Sigmoid colon (tissue), 7 donors: ENCODE results near the gene GLOD5. TPM values are rescaled to one million over a fixed set of nuclear protein-coding genes. Genes with fewer than 3 reads are reported as not detected.
"Not testable (repeated sequence)": the region's sequence is repeated elsewhere in the genome, so short reads cannot be mapped to it uniquely, and the experiment has no call there.

Experiments
- DNase-seq: peaks from one replicate; pipeline ENCODE4 v3.0.0-alpha.2; 2019
- H3K27ac ChIP-seq, 4 donors: fragments of 200-600 bp; sonication (generic); one replicate each; pipeline ENCODE4 v1.5.1; 2016 to 2019; ENCODE audit warnings: mild to moderate bottlenecking in 1 of 4
- H3K27me3 ChIP-seq, 3 donors: fragments of 200-600 bp; sonication (generic); one replicate each; pipeline ENCODE4 v1.5.1; 2019; ENCODE audit warnings: mild to moderate bottlenecking in 1 of 3
- H3K36me3 ChIP-seq, 4 donors: fragments of 200-600 bp; sonication (generic); one replicate each; pipeline ENCODE4 v1.5.1; 2016 to 2019
- H3K4me1 ChIP-seq, 4 donors: fragments of 200-600 bp; sonication (generic); one replicate each; pipeline ENCODE4 v1.5.1; 2017 to 2019
- H3K4me3 ChIP-seq, 4 donors: fragments of 200-600 bp; sonication (generic); one replicate each; pipeline ENCODE4 v1.5.1; 2017 to 2019; ENCODE audit warnings: mild to moderate bottlenecking in 2 of 4, moderate library complexity in 1 of 4
- H3K9me3 ChIP-seq, 4 donors: fragments of 200-600 bp in 3 of 4; sonication (generic) in 3 of 4; one replicate each; pipeline versions ENCODE4 v1.5.1 to v1.6.1; 2013 to 2019
- EP300 ChIP-seq, 4 donors: sonication (generic); formaldehyde crosslinking; IDR thresholded peaks; one replicate each; pipeline ENCODE4 v1.6.1; 2017; ENCODE audit warnings: antibody characterized with exemption in 4 of 4
- POLR2A ChIP-seq, 2 donors: fragments of 450-650 bp; IDR thresholded peaks; one replicate each; pipeline ENCODE4 v1.6.1; 2016; ENCODE audit warnings: antibody characterized with exemption in 2 of 2, mild to moderate bottlenecking in 2 of 2, moderate library complexity in 2 of 2
- POLR2AphosphoS5 ChIP-seq, 4 donors: sonication (generic); formaldehyde crosslinking; IDR thresholded peaks; one replicate each; pipeline ENCODE4 v1.6.1; 2017; ENCODE audit warnings: antibody characterized with exemption in 4 of 4
- WGBS, 2 donors: extraction: QIAGEN DNeasy Blood & Tissue Kit; methylation state at CpG; one replicate each; pipeline ENCODE4 v1.1.7; 2013; 5-methylcytosine and 5-hydroxymethylcytosine counted together
- intact Hi-C: fragments of 100-400 bp; cut with DNase I; formaldehyde crosslinking; loops from one replicate; pipeline ENCODE4 v1.15.1; 2023
- polyA plus RNA-seq, 3 donors: library from polyadenylated mRNA; stranded (reverse); fragments of 200-250 nt; gene quantifications; one replicate each; pipeline ENCODE4 v1.2.3, GENCODE V29; 2013
- small RNA-seq, 3 donors: library from RNA; depleted of rRNA; stranded (forward); fragments of <200 nt; gene quantifications; one replicate each; pipeline ENCODE3, GENCODE V24; 2016
- total RNA-seq, 4 donors: library from RNA; depleted of rRNA; stranded (reverse); fragments of >200 nt; gene quantifications; one replicate each; pipeline ENCODE4 v1.1.0, GENCODE V29; 2016
- TF ChIP-seq, protein P1 (sequence below), 4 experiments: fragments of 450-650 bp in 3 of 4; fragments of 200-600 bp in 1 of 4; IDR thresholded peaks; one replicate each; pipeline ENCODE4 v1.5.1; 2016 to 2019; ENCODE audit warnings: antibody characterized with exemption in 4 of 4, mild to moderate bottlenecking in 3 of 4, moderate library complexity in 2 of 4
- donor health status: healthy with polysubstance abuse.
- donor health status: Bipolar disorder and iron deficiency.
- donor health status: healthy.

GLOD5 gene
- total and polyA plus RNA-seq, 7 donors = 7.5 to 22.7 (median 10.8) TPM; not detected in 4

DNA sequence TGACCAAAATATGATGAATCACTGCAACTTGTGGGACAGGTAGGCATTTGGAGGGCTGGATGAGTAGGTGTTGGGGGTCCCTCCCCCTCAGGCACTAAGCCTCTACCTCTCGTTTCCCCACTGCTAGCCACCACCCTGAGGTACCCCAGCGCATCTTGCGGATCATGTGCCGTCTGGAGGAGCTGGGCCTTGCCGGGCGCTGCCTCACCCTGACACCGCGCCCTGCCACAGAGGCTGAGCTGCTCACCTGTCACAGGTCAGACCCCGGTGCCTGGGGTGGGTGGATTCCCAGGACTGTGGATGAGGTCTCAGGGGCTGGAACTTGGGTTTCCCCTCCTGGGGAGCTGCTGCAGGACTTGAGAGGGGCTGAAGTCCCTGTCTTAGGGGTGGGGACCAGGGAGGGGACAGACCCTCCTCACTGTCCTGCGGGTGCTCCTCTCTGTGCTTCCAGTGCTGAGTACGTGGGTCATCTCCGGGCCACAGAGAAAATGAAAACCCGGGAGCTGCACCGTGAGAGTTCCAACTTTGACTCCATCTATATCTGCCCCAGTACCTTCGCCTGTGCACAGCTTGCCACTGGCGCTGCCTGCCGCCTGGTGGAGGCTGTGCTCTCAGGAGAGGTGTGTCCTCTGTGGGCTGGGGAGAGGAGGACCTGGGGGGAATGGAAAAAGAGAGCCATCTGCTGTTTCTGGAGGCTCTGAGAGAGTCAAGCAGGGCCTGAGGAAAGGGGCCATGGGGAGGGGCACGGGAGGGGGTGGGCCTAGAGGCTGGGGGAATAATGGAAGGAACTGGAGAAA lies 54.7 kb downstream of the GLOD5 start:
- H3K9me3 ChIP-seq = no peaks in the 10 kb centered on the region
- H3K4me3 ChIP-seq = no peak overlapping the region
- WGBS, 2 donors = 95 to 96% methylated on average over 18 of the region's 18 CpGs
- H3K27me3 ChIP-seq = no peaks in the 10 kb centered on the region
- TF ChIP-seq POLR2AphosphoS5 (IDR thresholded peaks at IDR 0.05) (no peak), POLR2A (IDR thresholded peaks at IDR 0.05) (no peak), EP300 (IDR thresholded peaks at IDR 0.05) (no peak)
- TF ChIP-seq, protein P1, sequence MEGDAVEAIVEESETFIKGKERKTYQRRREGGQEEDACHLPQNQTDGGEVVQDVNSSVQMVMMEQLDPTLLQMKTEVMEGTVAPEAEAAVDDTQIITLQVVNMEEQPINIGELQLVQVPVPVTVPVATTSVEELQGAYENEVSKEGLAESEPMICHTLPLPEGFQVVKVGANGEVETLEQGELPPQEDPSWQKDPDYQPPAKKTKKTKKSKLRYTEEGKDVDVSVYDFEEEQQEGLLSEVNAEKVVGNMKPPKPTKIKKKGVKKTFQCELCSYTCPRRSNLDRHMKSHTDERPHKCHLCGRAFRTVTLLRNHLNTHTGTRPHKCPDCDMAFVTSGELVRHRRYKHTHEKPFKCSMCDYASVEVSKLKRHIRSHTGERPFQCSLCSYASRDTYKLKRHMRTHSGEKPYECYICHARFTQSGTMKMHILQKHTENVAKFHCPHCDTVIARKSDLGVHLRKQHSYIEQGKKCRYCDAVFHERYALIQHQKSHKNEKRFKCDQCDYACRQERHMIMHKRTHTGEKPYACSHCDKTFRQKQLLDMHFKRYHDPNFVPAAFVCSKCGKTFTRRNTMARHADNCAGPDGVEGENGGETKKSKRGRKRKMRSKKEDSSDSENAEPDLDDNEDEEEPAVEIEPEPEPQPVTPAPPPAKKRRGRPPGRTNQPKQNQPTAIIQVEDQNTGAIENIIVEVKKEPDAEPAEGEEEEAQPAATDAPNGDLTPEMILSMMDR (IDR thresholded peaks at IDR 0.05) = no peak
- no peak overlapping the region for H3K27ac ChIP-seq
- no peak for DNase-seq
- no peaks in the 10 kb centered on the region for H3K4me1 ChIP-seq
- peaks cover 0 to 50% (median 6%) of the 10 kb centered on the region in 4 donors for H3K36me3 ChIP-seq
- intact Hi-C loops = no loop called here

DNA sequence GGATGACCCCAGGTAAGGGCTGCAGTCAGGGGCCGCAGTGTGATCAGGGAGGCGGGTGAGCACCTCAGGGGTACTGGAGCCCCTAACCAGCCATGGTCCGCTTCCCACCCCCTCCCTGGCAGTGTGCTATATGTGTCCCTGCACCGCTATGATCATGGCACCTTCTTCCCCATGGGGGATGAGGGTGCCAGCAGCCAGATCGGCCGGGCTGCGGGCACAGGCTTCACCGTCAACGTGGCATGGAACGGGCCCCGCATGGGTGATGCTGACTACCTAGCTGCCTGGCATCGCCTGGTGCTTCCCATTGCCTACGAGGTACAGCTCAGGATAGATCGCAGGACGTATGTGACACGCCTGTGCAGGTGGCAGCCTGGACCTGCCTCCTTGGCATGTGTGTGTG lies 56.6 kb downstream of the GLOD5 start:
- peaks cover 0 to 62% (median 9%) of the 10 kb centered on the region in 4 donors for H3K36me3 ChIP-seq
- intact Hi-C loops = no loop called here
- WGBS, 2 donors = 96% methylated on average over 16 of the region's 16 CpGs

DNA sequence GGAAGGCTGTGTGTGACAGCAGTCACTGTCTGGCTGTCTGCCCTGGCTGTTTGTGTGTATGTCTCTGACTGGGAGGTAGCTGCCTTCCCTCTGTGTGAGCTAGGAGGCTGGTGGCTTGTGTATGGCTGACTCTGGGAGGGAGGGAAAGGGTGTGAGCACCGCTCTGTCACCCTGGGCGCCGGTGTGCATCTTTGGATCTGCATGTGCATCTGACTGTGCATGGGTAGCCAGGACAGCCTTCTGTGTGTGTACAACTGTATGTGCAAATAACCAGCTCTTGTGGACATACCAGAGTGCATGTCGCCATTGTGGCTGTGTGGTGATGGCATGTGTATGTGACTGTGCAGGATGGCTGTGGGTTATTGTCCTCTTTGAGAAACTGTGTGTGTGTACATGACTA lies 57.3 kb downstream of the GLOD5 start:
- intact Hi-C loops = no loop called here
- TF ChIP-seq POLR2AphosphoS5 (IDR thresholded peaks at IDR 0.05) (no peak), EP300 (IDR thresholded peaks at IDR 0.05) (no peak), POLR2A (IDR thresholded peaks at IDR 0.05) (no peak)
- TF ChIP-seq, protein P1 (IDR thresholded peaks at IDR 0.05) = no peak
- no peaks in the 10 kb centered on the region for H3K27me3 ChIP-seq
- no peaks in the 10 kb centered on the region for H3K4me1 ChIP-seq
- peaks cover 0 to 67% (median 10%) of the 10 kb centered on the region in 4 donors for H3K36me3 ChIP-seq
- WGBS, 2 donors = 96 to 98% methylated on average over 4 of the region's 4 CpGs
- H3K4me3 ChIP-seq = no peak overlapping the region
- no peak for DNase-seq
- H3K27ac ChIP-seq = no peak overlapping the region
- H3K9me3 ChIP-seq = no peaks in the 10 kb centered on the region

More for the DNA sequence above, 56.6 kb downstream of the GLOD5 start:
- TF ChIP-seq, protein P1 (IDR thresholded peaks at IDR 0.05) = no peak
- TF ChIP-seq POLR2AphosphoS5 (IDR thresholded peaks at IDR 0.05) (no peak), EP300 (IDR thresholded peaks at IDR 0.05) (no peak), POLR2A (IDR thresholded peaks at IDR 0.05) (no peak)
- Histone ChIP-seq H3K27me3 (no peaks in the 10 kb centered on the region), H3K4me3 (no peak overlapping the region), H3K4me1 (no peaks in the 10 kb centered on the region), H3K27ac (no peak overlapping the region), H3K9me3 (no peaks in the 10 kb centered on the region)
- no peak for DNase-seq

DNA sequence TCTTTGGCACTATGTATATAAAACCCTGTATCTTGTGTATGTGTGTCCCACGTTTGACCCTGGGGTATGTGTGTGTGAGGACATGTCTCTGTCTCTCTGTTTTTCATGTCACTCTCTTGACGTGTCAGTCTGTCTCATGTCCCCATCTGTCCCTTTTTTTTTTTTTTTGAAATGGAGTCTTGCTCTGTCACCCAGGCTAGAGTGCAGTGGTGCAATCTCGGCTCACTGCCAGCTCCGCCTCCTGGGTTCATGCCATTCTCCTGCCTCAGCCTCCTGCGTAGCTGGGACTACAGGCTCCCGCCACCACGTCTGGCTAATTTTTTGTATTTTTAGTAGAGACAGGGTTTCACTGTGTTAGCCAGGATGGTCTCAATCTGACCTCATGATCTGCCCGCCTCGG lies 57.8 kb downstream of the GLOD5 start:
- H3K4me1 ChIP-seq, H3K27ac ChIP-seq, intact Hi-C loops, DNase-seq, H3K9me3 ChIP-seq, H3K27me3 ChIP-seq, H3K4me3 ChIP-seq: not testable (repeated sequence)
- WGBS, 2 donors = 88 to 91% methylated on average over 9 of the region's 9 CpGs
- peaks cover 0 to 71% (median 12%) of the 10 kb centered on the region in 4 donors for H3K36me3 ChIP-seq

DNA sequence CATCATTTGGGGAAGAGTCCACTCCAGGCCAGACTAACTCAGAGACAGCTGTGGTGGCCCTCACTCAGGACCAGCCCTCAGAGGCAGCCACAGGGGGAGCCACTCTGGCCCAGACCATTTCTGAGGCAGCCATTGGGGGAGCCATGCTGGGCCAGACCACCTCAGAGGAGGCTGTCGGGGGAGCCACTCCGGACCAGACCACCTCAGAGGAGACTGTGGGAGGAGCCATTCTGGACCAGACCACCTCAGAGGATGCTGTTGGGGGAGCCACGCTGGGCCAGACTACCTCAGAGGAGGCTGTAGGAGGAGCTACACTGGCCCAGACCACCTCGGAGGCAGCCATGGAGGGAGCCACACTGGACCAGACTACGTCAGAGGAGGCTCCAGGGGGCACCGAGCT lies 61.5 kb downstream of the GLOD5 start:
- DNase-seq = no peak
- no peaks in the 10 kb centered on the region for H3K9me3 ChIP-seq
- peaks cover 0 to 49% (median 9%) of the 10 kb centered on the region in 4 donors for H3K36me3 ChIP-seq
- no peaks in the 10 kb centered on the region for H3K27me3 ChIP-seq
- no peak overlapping the region for H3K27ac ChIP-seq
- TF ChIP-seq POLR2A (IDR thresholded peaks at IDR 0.05) (no peak), POLR2AphosphoS5 (IDR thresholded peaks at IDR 0.05) (no peak)
- TF ChIP-seq, protein P1 (IDR thresholded peaks at IDR 0.05) = no peak
- WGBS, 2 donors = 89 to 90% methylated on average over 6 of the region's 6 CpGs
- H3K4me3 ChIP-seq = no peak overlapping the region
- no peaks in the 10 kb centered on the region for H3K4me1 ChIP-seq
- intact Hi-C loops = no loop called here

Small RNA genes lying within 50 kb of the gene (small RNA-seq; reads per million reads assigned to genes)
- gene RNU6-1056P (0 reads per million in 3 donors), gene RNU6-29P (0 reads per million in 3 donors)

Other genes with a start within 250 kb of the GLOD5 start
- gene EBP, start 239.9 kb upstream of the GLOD5 start, total RNA-seq = 10 to 100 TPM; 14.3 to 25.3 (median 18.6) TPM
- gene EBP, start 239.9 kb upstream of the GLOD5 start, polyA plus RNA-seq = 100 to 1,000 TPM in 1 of 3 donors, 10 to 100 TPM in 2; 47.4 to 310 (median 65.4) TPM
- 10 to 100 TPM; 10.4 to 14.6 (median 11.9) TPM for gene TBC1D25, start 222.0 kb upstream of the GLOD5 start, total RNA-seq
- gene TBC1D25, start 222.0 kb upstream of the GLOD5 start, polyA plus RNA-seq = 1 to 10 TPM; 5.8 to 9.6 (median 7.8) TPM
- gene RBM3, start 187.3 kb upstream of the GLOD5 start, total RNA-seq = 100 to 1,000 TPM in 3 of 4 donors, 10 to 100 TPM in 1; 83.9 to 209 (median 143) TPM
- gene RBM3, start 187.3 kb upstream of the GLOD5 start, polyA plus RNA-seq = 100 to 1,000 TPM; 105 to 217 (median 185) TPM
- gene WDR13, start 164.3 kb upstream of the GLOD5 start, total RNA-seq = 100 to 1,000 TPM in 3 of 4 donors, 10 to 100 TPM in 1; 99.9 to 132 (median 106) TPM
- 100 to 1,000 TPM in 2 of 3 donors, 10 to 100 TPM in 1; 98.1 to 106 (median 103) TPM for gene WDR13, start 164.3 kb upstream of the GLOD5 start, polyA plus RNA-seq
- 1 to 10 TPM; 3.0 to 6.1 (median 4.7) TPM for gene WAS, start 77.9 kb upstream of the GLOD5 start, total RNA-seq
- gene WAS, start 77.9 kb upstream of the GLOD5 start, polyA plus RNA-seq = 10 to 100 TPM in 1 of 3 donors, 1 to 10 TPM in 2; 3.0 to 23.5 (median 3.7) TPM
- 1 to 10 TPM; 3.0 to 4.6 (median 3.7) TPM for gene SUV39H1, start 65.0 kb upstream of the GLOD5 start, total RNA-seq
- 1 to 10 TPM; 1.8 to 8.5 (median 2.8) TPM for gene SUV39H1, start 65.0 kb upstream of the GLOD5 start, polyA plus RNA-seq
- not detected for gene GATA1, start 24.8 kb downstream of the GLOD5 start, total RNA-seq
- not detected for gene GATA1, start 24.8 kb downstream of the GLOD5 start, polyA plus RNA-seq
- gene HDAC6, start 40.3 kb downstream of the GLOD5 start, total RNA-seq = 100 to 1,000 TPM in 2 of 4 donors, 10 to 100 TPM in 2; 39.6 to 110 (median 78.3) TPM
- 10 to 100 TPM; 22.2 to 69.9 (median 25.2) TPM for gene HDAC6, start 40.3 kb downstream of the GLOD5 start, polyA plus RNA-seq
- not detected for gene ERAS, start 64.8 kb downstream of the GLOD5 start, total RNA-seq
- under 1 TPM in 1 of 3 donors, not detected in 2; 0.12 TPM for gene ERAS, start 64.8 kb downstream of the GLOD5 start, polyA plus RNA-seq
- gene PCSK1N, start 73.9 kb downstream of the GLOD5 start, total RNA-seq = 10 to 100 TPM in 3 of 4 donors, 1 to 10 TPM in 1; 4.1 to 25.7 (median 21.4) TPM
- gene PCSK1N, start 73.9 kb downstream of the GLOD5 start, polyA plus RNA-seq = 1 to 10 TPM; 2.3 to 6.9 (median 6.0) TPM
- gene TIMM17B, start 136.0 kb downstream of the GLOD5 start, total RNA-seq = 10 to 100 TPM; 37.7 to 59.6 (median 45.7) TPM
- gene TIMM17B, start 136.0 kb downstream of the GLOD5 start, polyA plus RNA-seq = 10 to 100 TPM; 38.4 to 63.1 (median 53.4) TPM
- gene PQBP1, start 136.2 kb downstream of the GLOD5 start, total RNA-seq = 100 to 1,000 TPM in 2 of 4 donors, 10 to 100 TPM in 2; 83.1 to 103 (median 94.9) TPM
- 10 to 100 TPM; 65.0 to 80.8 (median 77.5) TPM for gene PQBP1, start 136.2 kb downstream of the GLOD5 start, polyA plus RNA-seq
- gene SLC35A2, start 149.9 kb downstream of the GLOD5 start, total RNA-seq = 10 to 100 TPM in 1 of 4 donors, 1 to 10 TPM in 3; 5.6 to 20.2 (median 6.0) TPM
- gene SLC35A2, start 149.9 kb downstream of the GLOD5 start, polyA plus RNA-seq = 10 to 100 TPM in 1 of 3 donors, 1 to 10 TPM in 2; 6.0 to 43.9 (median 9.0) TPM
- gene PIM2, start 157.3 kb downstream of the GLOD5 start, total RNA-seq = 1 to 10 TPM; 2.4 to 6.9 (median 4.4) TPM
- gene PIM2, start 157.3 kb downstream of the GLOD5 start, polyA plus RNA-seq = 10 to 100 TPM in 1 of 3 donors, 1 to 10 TPM in 2; 6.6 to 42.0 (median 6.7) TPM
- gene OTUD5, start 195.9 kb downstream of the GLOD5 start, total RNA-seq = 10 to 100 TPM; 33.6 to 41.4 (median 38.0) TPM
- 10 to 100 TPM; 22.4 to 39.3 (median 24.6) TPM for gene OTUD5, start 195.9 kb downstream of the GLOD5 start, polyA plus RNA-seq
- 1 to 10 TPM in 3 of 4 donors, under 1 TPM in 1; 0.95 to 2.5 (median 1.3) TPM for gene KCND1, start 210.1 kb downstream of the GLOD5 start, total RNA-seq
- gene KCND1, start 210.1 kb downstream of the GLOD5 start, polyA plus RNA-seq = 1 to 10 TPM in 1 of 3 donors, not detected in 2; 1.7 TPM
- 10 to 100 TPM; 19.7 to 63.1 (median 29.7) TPM for gene GRIPAP1, start 240.5 kb downstream of the GLOD5 start, total RNA-seq
- 10 to 100 TPM; 14.4 to 42.0 (median 18.3) TPM for gene GRIPAP1, start 240.5 kb downstream of the GLOD5 start, polyA plus RNA-seq